ENCODE results near the gene DPEP3.
"Not testable (repeated sequence)": the region's sequence is repeated elsewhere in the genome, so short reads cannot be mapped to it uniquely, and the experiment has no call there.

Gene DPEP3

DNA sequence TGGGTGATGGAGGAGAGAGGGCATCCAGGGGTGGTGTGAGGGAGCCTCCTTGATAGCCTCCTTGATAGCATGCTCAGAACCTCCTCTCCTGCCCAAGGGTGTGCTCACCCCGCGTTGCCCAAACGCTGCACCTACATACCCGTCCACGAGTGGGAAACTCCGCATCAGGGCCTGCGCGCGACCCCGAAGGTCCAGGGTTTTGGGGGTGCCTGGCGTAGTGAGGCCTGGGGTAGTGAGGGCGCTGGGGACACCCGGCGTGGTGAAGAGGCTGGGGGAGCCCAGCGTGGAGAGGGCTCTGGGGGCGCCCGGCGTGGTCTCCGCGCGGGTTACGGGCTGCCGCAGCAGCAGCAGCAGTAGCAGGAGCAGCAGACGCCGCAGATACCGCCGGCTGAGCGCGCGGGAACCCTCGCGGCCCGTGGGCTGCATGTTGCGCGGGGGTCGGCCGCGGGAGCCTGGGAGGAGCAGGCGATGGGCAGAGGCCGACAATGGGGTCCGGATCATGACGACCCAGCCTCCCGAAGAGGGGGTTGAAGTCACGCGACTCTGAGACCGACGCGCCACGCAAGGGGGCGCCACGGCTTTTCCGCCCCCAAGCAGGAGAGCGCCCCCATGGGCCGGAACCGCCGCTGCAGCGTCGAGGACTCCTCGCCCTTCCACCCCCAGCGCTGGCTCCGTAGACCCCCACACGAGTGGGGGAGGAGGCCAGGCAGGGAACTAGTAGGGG, at the start of gene DPEP3:
DPEP3 (minus strand) TSS at position 545 of the 724 bp plus-strand sequence; CDS start at position 426, 119 bp downstream.
- DNase-seq (ENCODE audit: low read depth in 4 of 4, low spot score in 1 of 4), result no peak

DNA sequence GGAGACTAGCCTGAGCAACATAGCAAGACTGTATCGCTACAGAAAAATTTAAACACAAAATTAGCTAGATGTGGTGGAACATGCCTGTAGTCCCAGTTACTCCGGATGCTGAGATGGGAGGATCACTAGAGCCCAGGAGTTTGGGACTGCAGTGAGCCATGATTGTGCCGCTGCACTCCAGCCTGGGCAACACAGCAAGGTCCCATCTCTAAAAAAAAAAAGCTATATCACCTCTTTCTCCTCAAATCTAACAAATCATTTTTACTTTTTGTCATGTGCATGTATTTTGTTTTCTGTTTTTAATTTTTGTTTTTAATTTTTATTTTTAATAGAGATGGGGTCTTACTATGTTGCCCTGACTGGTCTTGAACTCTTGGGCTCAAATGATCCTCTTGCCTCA, 48.7 kb upstream of the DPEP3 start:
- no peak for DNase-seq (ENCODE audit: low read depth in 4 of 4, low spot score in 1 of 4)

DNA sequence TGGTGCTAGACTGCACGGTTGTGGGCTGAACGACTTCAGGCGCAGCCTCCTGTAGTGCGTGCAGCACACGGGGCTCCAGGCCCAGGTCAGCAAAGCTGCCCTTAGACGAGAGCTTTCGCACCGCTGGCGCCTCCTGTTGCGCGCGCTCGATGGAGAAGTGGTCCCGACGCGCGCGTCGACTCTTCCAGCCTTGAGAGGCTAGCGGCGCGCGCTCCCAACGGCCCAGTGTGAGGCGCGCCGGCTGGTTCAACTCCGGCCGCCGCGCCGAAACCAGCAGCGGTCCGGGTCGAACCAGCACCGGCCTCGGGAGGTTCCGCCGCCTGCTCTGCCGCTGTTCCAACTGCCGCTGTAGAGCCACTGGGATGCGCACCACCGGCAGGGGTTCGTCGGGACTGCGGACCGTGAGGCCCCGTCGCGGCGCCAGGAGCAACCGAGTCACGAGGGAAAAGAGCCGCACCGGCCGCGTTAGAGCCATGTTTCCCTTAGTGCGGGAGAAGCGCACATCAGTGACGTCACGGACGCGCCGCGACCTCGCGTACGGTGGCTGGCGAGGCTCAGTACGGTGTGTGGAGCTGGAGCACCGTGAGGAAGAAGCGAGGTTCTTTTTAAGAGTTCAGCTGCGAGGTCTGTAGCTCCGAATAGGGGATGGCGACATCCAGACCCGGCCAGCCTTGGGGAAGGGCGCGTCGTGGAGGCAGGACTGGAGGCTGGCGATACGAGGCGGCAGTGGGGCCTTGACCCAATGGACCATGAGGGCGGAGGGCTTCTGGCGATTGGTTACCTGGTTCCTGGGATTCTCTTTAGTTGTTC, 42.6 kb upstream of the DPEP3 start, which contains the start of the genes DDX28 and DUS2:
DDX28 (minus strand) TSS at position 505 of the 810 bp plus-strand sequence; CDS start at position 475, 30 bp downstream.
DUS2 (plus strand) TSS at position 557 of the 810 bp plus-strand sequence. CDS start 14,740 bp downstream, outside the sequence.
- DNase-seq (ENCODE audit: low read depth in 4 of 4, low spot score in 1 of 4), result peak; percentile 75 to 95 (median 90)

DNA sequence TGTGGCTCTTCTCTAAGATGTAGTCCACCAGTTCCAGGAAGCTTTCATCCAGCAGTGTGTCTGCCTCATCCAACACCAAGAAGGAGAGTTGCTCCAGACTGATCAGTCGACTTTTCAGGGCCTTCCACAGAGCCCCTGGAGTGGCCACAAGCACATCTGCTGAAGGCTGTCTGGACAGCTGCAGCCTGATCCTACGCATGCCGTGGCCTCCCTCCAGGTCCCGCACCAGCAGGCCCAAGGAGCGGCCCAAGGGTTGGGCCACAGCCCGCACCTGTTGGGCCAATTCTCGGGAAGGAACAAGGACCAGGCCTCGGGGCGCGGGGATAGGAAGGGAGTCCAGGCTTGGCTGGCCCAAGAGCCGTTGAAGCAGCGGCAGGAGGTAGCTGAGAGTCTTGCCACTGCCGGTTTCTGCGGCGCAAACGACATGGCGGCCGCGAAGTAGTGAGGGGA, 42.0 kb upstream of the DPEP3 start:
- DNase-seq (ENCODE audit: low read depth in 4 of 4, low spot score in 1 of 4), result no peak

- DNase-seq (ENCODE audit: low read depth in 4 of 4, low spot score in 1 of 4), result no peak
Measured at GRCh38 chr16:68021490-68021889, 41.2 kb upstream of the DPEP3 start.

GRCh38 chr16:68019167-68019680, 38.9 kb upstream of the DPEP3 start:
- DNase-seq (ENCODE audit: low read depth in 4 of 4, low spot score in 1 of 4), result no peak

DNA sequence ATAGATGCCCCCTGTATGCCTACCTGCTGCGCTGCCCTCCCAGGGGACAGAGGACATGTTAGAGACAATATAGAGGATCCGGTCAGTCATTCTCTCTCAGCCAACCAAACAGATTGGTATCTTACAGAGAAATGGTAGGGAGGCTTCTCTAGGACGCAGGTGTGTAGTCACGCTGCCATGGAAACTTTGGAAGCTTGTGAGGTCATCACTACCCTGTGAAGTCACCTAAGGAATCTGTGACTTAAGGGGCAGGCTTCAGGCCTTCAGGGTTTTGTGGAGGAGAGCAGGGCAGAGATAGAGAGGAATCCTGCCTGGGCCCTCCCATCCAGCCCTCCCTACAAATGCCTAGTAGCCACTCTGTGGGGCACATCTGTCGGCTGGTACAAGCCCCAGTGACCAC, 35.4 kb upstream of the DPEP3 start, which contains the start of gene DPEP2NB:
DPEP2NB (minus strand) TSS at position 231 of the 400 bp plus-strand sequence; CDS start at position 90, 141 bp downstream.
- no peak for DNase-seq (ENCODE audit: low read depth in 4 of 4, low spot score in 1 of 4)

GRCh38 chr16:68013440-68013839, 33.1 kb upstream of the DPEP3 start:
- DNase-seq (ENCODE audit: low read depth in 4 of 4, low spot score in 1 of 4), result no peak

GRCh38 chr16:68009872-68010271, 29.6 kb upstream of the DPEP3 start:
- DNase-seq (ENCODE audit: low read depth in 4 of 4, low spot score in 1 of 4), result not testable (repeated sequence)

- DNase-seq (ENCODE audit: low read depth in 4 of 4, low spot score in 1 of 4), result no peak
Measured at GRCh38 chr16:68009157-68009735, 28.9 kb upstream of the DPEP3 start.

GRCh38 chr16:68005786-68006286, 25.5 kb upstream of the DPEP3 start:
- no peak for DNase-seq (ENCODE audit: low read depth in 4 of 4, low spot score in 1 of 4)

- no peak for DNase-seq (ENCODE audit: low read depth in 4 of 4, low spot score in 1 of 4)
Measured at GRCh38 chr16:68005211-68005610, 24.9 kb upstream of the DPEP3 start.

GRCh38 chr16:68003031-68003430, 22.7 kb upstream of the DPEP3 start:
- DNase-seq (ENCODE audit: low read depth in 4 of 4, low spot score in 1 of 4), result no peak

GRCh38 chr16:68000450-68000849, 20.2 kb upstream of the DPEP3 start:
- DNase-seq (ENCODE audit: low read depth in 4 of 4, low spot score in 1 of 4), result no peak

DNA sequence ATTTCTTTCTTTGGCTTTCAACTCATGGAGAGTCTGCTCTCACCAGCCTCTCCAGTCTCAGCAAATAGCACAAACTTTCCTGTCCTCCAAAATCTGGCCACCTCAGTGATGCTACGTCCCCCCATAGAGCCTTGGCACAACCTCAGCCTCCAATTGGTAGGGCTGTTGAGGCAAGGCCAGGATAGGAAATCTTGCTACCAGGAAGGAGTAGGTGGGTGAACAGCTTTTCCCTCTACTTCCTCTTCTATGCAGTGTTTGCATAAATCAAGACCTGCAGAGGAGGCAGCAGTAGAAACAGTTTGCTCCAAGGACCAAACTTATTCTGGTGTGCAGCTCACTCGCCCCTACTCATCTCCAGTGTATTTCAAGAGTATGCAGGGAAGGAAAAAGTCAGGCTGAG, 19.7 kb upstream of the DPEP3 start:
- no peak for DNase-seq (ENCODE audit: low read depth in 4 of 4, low spot score in 1 of 4)

- not testable (repeated sequence) for DNase-seq (ENCODE audit: low read depth in 4 of 4, low spot score in 1 of 4)
Measured at GRCh38 chr16:67998779-67999688, 18.7 kb upstream of the DPEP3 start, which contains the start of gene DPEP2. TSS of gene DPEP2 (minus strand) at chr16:67999484. CDS start at chr16:67993212, 6,272 bp downstream.

GRCh38 chr16:67998231-67998778, 18.0 kb upstream of the DPEP3 start:
- DNase-seq (ENCODE audit: low read depth in 4 of 4, low spot score in 1 of 4), result not testable (repeated sequence)

- no peak for DNase-seq (ENCODE audit: low read depth in 4 of 4, low spot score in 1 of 4)
Measured at GRCh38 chr16:67996666-67997065, 16.4 kb upstream of the DPEP3 start.

DNA sequence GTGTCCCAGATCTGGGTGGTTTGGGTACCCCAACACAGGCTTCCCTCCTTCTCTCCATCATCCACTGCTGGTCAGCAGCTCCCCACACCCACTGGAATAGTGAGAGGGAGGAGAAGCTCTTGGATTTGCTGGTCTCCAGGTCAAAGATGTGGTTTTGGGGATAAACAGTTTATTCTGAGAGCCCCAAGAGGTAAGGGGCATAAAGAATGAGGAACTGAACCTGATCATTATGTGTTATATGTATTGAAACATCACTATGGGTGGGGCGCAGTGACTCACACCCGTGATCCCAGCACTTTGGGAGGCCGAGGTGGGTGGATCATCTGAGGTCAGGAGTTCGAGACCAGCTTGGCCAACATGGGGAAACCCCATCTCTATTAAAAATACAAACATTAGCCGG, 15.1 kb upstream of the DPEP3 start:
- DNase-seq (ENCODE audit: low read depth in 4 of 4, low spot score in 1 of 4), result no peak

DNA sequence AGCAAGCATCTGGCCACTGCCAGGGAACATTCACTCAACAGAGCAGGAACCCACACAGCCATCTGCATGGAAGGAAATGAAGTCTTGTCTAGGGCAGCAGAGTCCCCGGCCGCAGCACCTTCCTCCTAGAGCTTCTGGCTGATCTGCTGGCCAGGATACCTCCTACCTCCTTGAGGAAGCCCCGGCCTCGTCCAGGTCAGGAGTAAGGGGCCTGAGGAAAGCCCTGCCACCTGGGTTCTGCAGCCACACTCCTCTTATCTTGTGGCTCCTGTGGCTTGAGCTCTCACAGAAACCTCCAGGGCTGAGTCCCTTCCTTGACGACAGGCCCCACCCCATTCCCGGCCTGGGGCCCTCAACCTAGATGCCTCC, 13.7 kb upstream of the DPEP3 start:
- DNase-seq (ENCODE audit: low read depth in 4 of 4, low spot score in 1 of 4), result not testable (repeated sequence)
